ENCODE measurements around the gene CACNG8.

The CACNG8 gene

GRCh38 chr19:53962887-53963431, at the start of gene CACNG8:
TSS of gene CACNG8 (plus strand) at chr19:53962937.
- peak within 1 kb of the TSS; percentile 79 for H3K4me3 ChIP-seq (ENCODE audit: low read depth, low read length)
- no peaks in the 10 kb centered on the region for H3K4me1 ChIP-seq (ENCODE audit: control insufficient read depth, insufficient read depth, low read length)
- POLR2A ChIA-PET: no interaction called here
- TF ChIP-seq ZNF521 (tag by site-specific recombination; IDR thresholded peaks at IDR 0.05) (no peak), BCL11A (tag by site-specific recombination; IDR thresholded peaks at IDR 0.05; ENCODE audit: low read depth) (no peak), ZFP41 (tag by site-specific recombination; IDR thresholded peaks at IDR 0.05; ENCODE audit: borderline replicate concordance) (no peak), SETDB1 (IDR thresholded peaks at IDR 0.05; ENCODE audit: insufficient read length, low read length) (no peak), ZNF146 (tag by site-specific recombination; IDR thresholded peaks at IDR 0.05) (no peak)
- TF ChIP-seq, protein P1, sequence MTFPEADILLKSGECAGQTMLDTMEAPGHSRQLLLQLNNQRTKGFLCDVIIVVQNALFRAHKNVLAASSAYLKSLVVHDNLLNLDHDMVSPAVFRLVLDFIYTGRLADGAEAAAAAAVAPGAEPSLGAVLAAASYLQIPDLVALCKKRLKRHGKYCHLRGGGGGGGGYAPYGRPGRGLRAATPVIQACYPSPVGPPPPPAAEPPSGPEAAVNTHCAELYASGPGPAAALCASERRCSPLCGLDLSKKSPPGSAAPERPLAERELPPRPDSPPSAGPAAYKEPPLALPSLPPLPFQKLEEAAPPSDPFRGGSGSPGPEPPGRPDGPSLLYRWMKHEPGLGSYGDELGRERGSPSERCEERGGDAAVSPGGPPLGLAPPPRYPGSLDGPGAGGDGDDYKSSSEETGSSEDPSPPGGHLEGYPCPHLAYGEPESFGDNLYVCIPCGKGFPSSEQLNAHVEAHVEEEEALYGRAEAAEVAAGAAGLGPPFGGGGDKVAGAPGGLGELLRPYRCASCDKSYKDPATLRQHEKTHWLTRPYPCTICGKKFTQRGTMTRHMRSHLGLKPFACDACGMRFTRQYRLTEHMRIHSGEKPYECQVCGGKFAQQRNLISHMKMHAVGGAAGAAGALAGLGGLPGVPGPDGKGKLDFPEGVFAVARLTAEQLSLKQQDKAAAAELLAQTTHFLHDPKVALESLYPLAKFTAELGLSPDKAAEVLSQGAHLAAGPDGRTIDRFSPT (tag by site-specific recombination; IDR thresholded peaks at IDR 0.05): no peak
- no peaks in the 10 kb centered on the region for H3K9me3 ChIP-seq (ENCODE audit: control insufficient read depth, insufficient read depth, low read depth, low read length)
- H3K27ac ChIP-seq (ENCODE audit: extremely low read depth, low read depth, low read length): no peak within 1 kb of the TSS
- H3K36me3 ChIP-seq (ENCODE audit: control insufficient read depth in 2 of 2, insufficient read depth in 1 of 2, low read length in 2 of 2): peaks cover 0 to 12% of the 10 kb centered on the region in 2 experiments; a peak in 1 of 3 replicates
- CTCF ChIA-PET: no interaction called here

- Histone ChIP-seq H3K4me3 (ENCODE audit: low read depth, low read length) (no peak overlapping the region), H3K36me3 (ENCODE audit: control insufficient read depth in 2 of 2, insufficient read depth in 1 of 2, low read length in 2 of 2) (no peaks in the 10 kb centered on the region), H3K4me1 (ENCODE audit: control insufficient read depth, insufficient read depth, low read length) (no peaks in the 10 kb centered on the region), H3K27ac (ENCODE audit: extremely low read depth, low read depth, low read length) (no peak overlapping the region), H3K9me3 (ENCODE audit: control insufficient read depth, insufficient read depth, low read depth, low read length) (no peaks in the 10 kb centered on the region)
- CTCF ChIA-PET: interaction anchor here (0.7 kb wide), 1 partner anchor 100 kb away, joined by 4 read pairs; no protein-coding TSS in a partner anchor
- POLR2A ChIA-PET: no interaction called here
- TF ChIP-seq KLF1 (tag by site-specific recombination; IDR thresholded peaks at IDR 0.05) (peak; percentile 55; the same call in 1 of the 2 replicates), GFI1B (tag by site-specific recombination; IDR thresholded peaks at IDR 0.05) (no peak), ZNF2 (tag by site-specific recombination; IDR thresholded peaks at IDR 0.05) (no peak), KLF9 (tag by site-specific recombination; IDR thresholded peaks at IDR 0.05; ENCODE audit: low read depth) (peak; percentile 60; the same call in 1 of the 2 replicates), ZNF10 (tag by site-specific recombination; IDR thresholded peaks at IDR 0.05) (peak; percentile 66; the same call in 1 of the 2 replicates)
Observed at GRCh38 chr19:53915000-53915399, 47.7 kb upstream of the CACNG8 start.

GRCh38 chr19:53916004-53916403, 46.7 kb upstream of the CACNG8 start:
- ChIA-PET CTCF (interaction anchor here (0.6 kb wide), 1 partner anchor 39 kb away, joined by 4 read pairs; no protein-coding TSS in a partner anchor), POLR2A (no interaction called here)
- Histone ChIP-seq H3K4me3 (ENCODE audit: low read depth, low read length) (no peak overlapping the region), H3K4me1 (ENCODE audit: control insufficient read depth, insufficient read depth, low read length) (no peaks in the 10 kb centered on the region), H3K9me3 (ENCODE audit: control insufficient read depth, insufficient read depth, low read depth, low read length) (no peaks in the 10 kb centered on the region), H3K27ac (ENCODE audit: extremely low read depth, low read depth, low read length) (no peak overlapping the region), H3K36me3 (ENCODE audit: control insufficient read depth in 2 of 2, insufficient read depth in 1 of 2, low read length in 2 of 2) (no peaks in the 10 kb centered on the region)
- no peak for TF ChIP-seq ZNF423 (tag by site-specific recombination; IDR thresholded peaks at IDR 0.05)
- TF ChIP-seq ZNF335 (tag by site-specific recombination; conservative IDR thresholded peaks at IDR 0.05): 0 out of 2 replicates have a peak, but pooled peaks have one; percentile 27

DNA sequence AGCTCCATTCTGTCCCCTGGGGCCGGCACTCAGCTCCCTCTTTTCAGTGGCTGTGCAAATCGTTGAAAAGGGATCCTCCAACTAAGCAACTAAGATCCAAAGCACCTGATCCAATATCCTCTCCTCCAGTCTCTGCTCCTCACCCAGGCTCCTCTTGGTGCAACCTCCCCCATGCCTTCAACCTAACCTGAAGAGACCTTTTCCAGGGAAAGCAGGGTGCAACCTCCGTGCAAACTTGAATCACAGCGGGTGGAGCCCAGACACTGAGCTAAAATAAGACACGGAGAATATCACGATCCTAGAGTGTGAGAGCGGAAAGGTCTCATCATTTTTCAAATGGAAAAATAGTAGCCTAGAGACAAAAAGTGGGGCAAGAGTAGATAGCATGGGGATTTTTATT, 45.4 kb upstream of the CACNG8 start:
- CTCF ChIA-PET: interaction anchor here (0.7 to 1.4 kb wide), 8 partner anchors 11 to 181 kb away, joined by 3 to 5 read pairs (median 4); no protein-coding TSS in a partner anchor

More for the DNA sequence above, 45.4 kb upstream of the CACNG8 start:
- H3K27ac ChIP-seq (ENCODE audit: extremely low read depth, low read depth, low read length): no peak overlapping the region
- no peaks in the 10 kb centered on the region for H3K4me1 ChIP-seq (ENCODE audit: control insufficient read depth, insufficient read depth, low read length)
- no peaks in the 10 kb centered on the region for H3K9me3 ChIP-seq (ENCODE audit: control insufficient read depth, insufficient read depth, low read depth, low read length)
- no peaks in the 10 kb centered on the region for H3K36me3 ChIP-seq (ENCODE audit: control insufficient read depth in 2 of 2, insufficient read depth in 1 of 2, low read length in 2 of 2)
- POLR2A ChIA-PET: interaction anchor here (0.6 to 2.0 kb wide), 2 partner anchors 63 to 1077 kb away, joined by 3 to 5 read pairs; no protein-coding TSS in a partner anchor
- no peak overlapping the region for H3K4me3 ChIP-seq (ENCODE audit: low read depth, low read length)
- TF ChIP-seq, protein P2, sequence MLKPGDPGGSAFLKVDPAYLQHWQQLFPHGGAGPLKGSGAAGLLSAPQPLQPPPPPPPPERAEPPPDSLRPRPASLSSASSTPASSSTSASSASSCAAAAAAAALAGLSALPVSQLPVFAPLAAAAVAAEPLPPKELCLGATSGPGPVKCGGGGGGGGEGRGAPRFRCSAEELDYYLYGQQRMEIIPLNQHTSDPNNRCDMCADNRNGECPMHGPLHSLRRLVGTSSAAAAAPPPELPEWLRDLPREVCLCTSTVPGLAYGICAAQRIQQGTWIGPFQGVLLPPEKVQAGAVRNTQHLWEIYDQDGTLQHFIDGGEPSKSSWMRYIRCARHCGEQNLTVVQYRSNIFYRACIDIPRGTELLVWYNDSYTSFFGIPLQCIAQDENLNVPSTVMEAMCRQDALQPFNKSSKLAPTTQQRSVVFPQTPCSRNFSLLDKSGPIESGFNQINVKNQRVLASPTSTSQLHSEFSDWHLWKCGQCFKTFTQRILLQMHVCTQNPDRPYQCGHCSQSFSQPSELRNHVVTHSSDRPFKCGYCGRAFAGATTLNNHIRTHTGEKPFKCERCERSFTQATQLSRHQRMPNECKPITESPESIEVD (tag by site-specific recombination; IDR thresholded peaks at IDR 0.05): no peak
- TF ChIP-seq TRIM28 (IDR thresholded peaks at IDR 0.05; ENCODE audit: borderline replicate concordance, low read length) (no peak), FEZF1 (tag by site-specific recombination; IDR thresholded peaks at IDR 0.05) (no peak)

Data from HEK293 (cell line).